Testis (tissue), 2 donors: ENCODE data around the gene KCNG2.

Experiments used
- CTCF ChIP-seq, 3 experiments: fragments of 450-650 bp in 2 of 3; fragments of 200-600 bp in 1 of 3; sonication (generic) in 1 of 3; IDR thresholded peaks; one replicate each; pipeline ENCODE4 v1.5.1; 2016 to 2019; ENCODE audit warnings: antibody characterized with exemption in 3 of 3, mild to moderate bottlenecking in 2 of 3, moderate library complexity in 1 of 3
- POLR2A ChIP-seq: fragments of 450-650 bp; IDR thresholded peaks from one replicate; pipeline ENCODE4 v1.6.1; 2017; ENCODE audit warnings: antibody characterized with exemption, mild to moderate bottlenecking, moderate library complexity

- TF ChIP-seq CTCF (IDR thresholded peaks at IDR 0.05) (no peak), POLR2A (no peak)
Measured at GRCh38 chr18:79864006-79864725, 66.4 kb downstream of the KCNG2 start.
